Gastroesophageal sphincter (tissue), 4 donors: Measurements from ENCODE around the gene ACOT2. TPM values are rescaled to one million over a fixed set of nuclear protein-coding genes. Genes with fewer than 3 reads are reported as not detected.

Source experiments
- ATAC-seq: fragments of 150-250 bp; one replicate; pipeline ENCODE4 v1.9.1; 2016; ENCODE audit warnings: mild to moderate bottlenecking, moderate library complexity
- H3K27ac ChIP-seq, 4 donors: fragments of 200-600 bp; sonication (generic) in 3 of 4; 1 replicate in 3 of 4; 2 replicates in 1 of 4; pipeline ENCODE4 v1.5.1; 2016 to 2019
- H3K27me3 ChIP-seq: fragments of 200-600 bp; sonication (generic); one replicate; pipeline ENCODE4 v1.5.1; 2019
- H3K36me3 ChIP-seq, 2 donors: fragments of 200-600 bp; sonication (generic); one replicate each; pipeline ENCODE4 v1.5.1; 2019; ENCODE audit warnings: control low read depth in 1 of 2
- H3K4me1 ChIP-seq, 3 donors: fragments of 200-600 bp; sonication (generic); 1 replicate in 2 of 3; 2 replicates in 1 of 3; pipeline ENCODE4 v1.5.1; 2016 to 2019; ENCODE audit warnings: control low read depth in 2 of 3
- H3K4me3 ChIP-seq, 2 donors: fragments of 200-600 bp; sonication (generic); one replicate each; pipeline ENCODE4 v1.5.1; 2019; ENCODE audit warnings: mild to moderate bottlenecking in 1 of 2, moderate library complexity in 1 of 2
- H3K9me3 ChIP-seq, 3 donors: fragments of 200-600 bp; sonication (generic); one replicate each; pipeline ENCODE4 v1.5.1; 2017 to 2019; ENCODE audit warnings: control low read depth in 2 of 3
- CTCF ChIP-seq, 4 experiments: fragments of 200-600 bp in 2 of 4; fragments of 450-650 bp in 2 of 4; sonication (generic) in 1 of 4; IDR thresholded peaks; one replicate each; pipeline ENCODE4 v1.5.1; 2017 to 2019; ENCODE audit warnings: antibody characterized with exemption in 4 of 4, mild to moderate bottlenecking in 2 of 4, moderate library complexity in 2 of 4
- EP300 ChIP-seq: sonication (generic); formaldehyde crosslinking; IDR thresholded peaks from one replicate; pipeline ENCODE4 v1.6.1; 2017; ENCODE audit warnings: antibody characterized with exemption, mild to moderate bottlenecking
- POLR2A ChIP-seq, 2 donors: fragments of 450-650 bp; IDR thresholded peaks; one replicate each; pipeline ENCODE4 v1.6.1; 2017; ENCODE audit warnings: antibody characterized with exemption in 2 of 2, mild to moderate bottlenecking in 2 of 2, moderate library complexity in 1 of 2
- POLR2AphosphoS5 ChIP-seq: sonication (generic); formaldehyde crosslinking; IDR thresholded peaks from one replicate; pipeline ENCODE4 v1.6.1; 2017; ENCODE audit warnings: antibody characterized with exemption
- WGBS, 2 donors: methylation state at CpG; one replicate each; pipeline ENCODE4 v1.1.5; 2018; ENCODE audit warnings: low coverage in 1 of 2; 5-methylcytosine and 5-hydroxymethylcytosine counted together
- total RNA-seq, 4 donors: library from RNA; depleted of rRNA; stranded (reverse); fragments of >200 nt; gene quantifications; one replicate each; pipeline ENCODE4 v1.1.0, GENCODE V29; 2016

ACOT2 gene
- total RNA-seq, 4 donors from 2014 or later: 37.6 to 156 (median 107) TPM

GRCh38 chr14:73607241-73607640 lies 38.2 kb downstream of the ACOT2 start:
- Histone ChIP-seq H3K27ac (no peak overlapping the region), H3K36me3 (no peaks in the 10 kb centered on the region), H3K4me1 (peaks cover 0 to 6% (median 0%) of the 10 kb centered on the region in 3 donors), H3K27me3 (no peaks in the 10 kb centered on the region), H3K9me3 (no peaks in the 10 kb centered on the region), H3K4me3 (no peak overlapping the region)
- TF ChIP-seq POLR2AphosphoS5 (no peak), EP300 (no peak)
- 82% methylated on average over 1 of the region's 1 CpG; no CpG with 5 or more reads in 1 of the 2 donors for WGBS, 2 donors
- ATAC-seq: no peak

- H3K36me3 ChIP-seq: no peaks in the 10 kb centered on the region
- no peak overlapping the region for H3K27ac ChIP-seq
- H3K4me1 ChIP-seq: peaks cover 0 to 12% (median 0%) of the 10 kb centered on the region in 3 donors
- no peak for ATAC-seq
- no peak for TF ChIP-seq EP300
- TF ChIP-seq POLR2AphosphoS5: no peak
- TF ChIP-seq POLR2A (IDR thresholded peaks at IDR 0.05): no peak
- TF ChIP-seq CTCF (IDR thresholded peaks at IDR 0.05): no peak
- no peak overlapping the region for H3K4me3 ChIP-seq
- 20 to 25% methylated on average over 1 to 2 of the region's 2 CpGs for WGBS, 2 donors
- no peaks in the 10 kb centered on the region for H3K9me3 ChIP-seq
- no peaks in the 10 kb centered on the region for H3K27me3 ChIP-seq
These were observed 41.7 kb downstream of the ACOT2 start for GRCh38 chr14:73610687-73611086.

GRCh38 chr14:73612339-73613045 lies 43.5 kb downstream of the ACOT2 start, which contains the start of gene ACOT6:
Gene ACOT6 (plus strand): TSS chr14:73612517. CDS start chr14:73612572, 55 bp downstream.
- Histone ChIP-seq H3K9me3 (no peaks in the 10 kb centered on the region), H3K4me3 (peak within 1 kb of the TSS; percentile 53 to 77), H3K27ac (peak within 1 kb of the TSS; percentile 72 to 92 (median 88)), H3K27me3 (no peaks in the 10 kb centered on the region), H3K4me1 (peaks cover 0 to 12% (median 0%) of the 10 kb centered on the region in 3 donors), H3K36me3 (no peaks in the 10 kb centered on the region)
- no peak for TF ChIP-seq CTCF (IDR thresholded peaks at IDR 0.05)
- peak; percentile 33 to 63 for TF ChIP-seq POLR2A (IDR thresholded peaks at IDR 0.05)
- 0% methylated on average over 1 to 4 of the region's 84 CpGs for WGBS, 2 donors
- peak; percentile 93 for ATAC-seq

- Histone ChIP-seq H3K9me3 (no peaks in the 10 kb centered on the region), H3K27me3 (no peaks in the 10 kb centered on the region), H3K4me1 (peaks cover 0 to 12% (median 0%) of the 10 kb centered on the region in 3 donors), H3K36me3 (no peaks in the 10 kb centered on the region), H3K4me3 (peak overlapping the region; percentile 53 to 77), H3K27ac (peak overlapping the region; percentile 72 to 92 (median 88))
- no peak for TF ChIP-seq POLR2A (IDR thresholded peaks at IDR 0.05)
- TF ChIP-seq EP300: no peak
- TF ChIP-seq POLR2AphosphoS5: no peak
- TF ChIP-seq CTCF (IDR thresholded peaks at IDR 0.05): no peak
- peak; percentile 19 for ATAC-seq
- 0 to 6% methylated on average over 6 of the region's 13 CpGs for WGBS, 2 donors
These were observed 44.0 kb downstream of the ACOT2 start for GRCh38 chr14:73613046-73613383.

- Histone ChIP-seq H3K4me3 (peak overlapping the region; percentile 53 to 77), H3K27ac (peak overlapping the region in 3 of 4 donors; percentile 85 to 92 (median 92))
- 75 to 90% methylated on average over 2 to 3 of the region's 3 CpGs for WGBS, 2 donors
These were observed 44.5 kb downstream of the ACOT2 start for GRCh38 chr14:73613419-73613963.

More at GRCh38 chr14:73613419-73613963, 44.5 kb downstream of the ACOT2 start:
- no peak for ATAC-seq
- TF ChIP-seq EP300 (no peak), CTCF (IDR thresholded peaks at IDR 0.05) (no peak), POLR2AphosphoS5 (no peak), POLR2A (IDR thresholded peaks at IDR 0.05) (no peak)
- Histone ChIP-seq H3K9me3 (no peaks in the 10 kb centered on the region), H3K27me3 (no peaks in the 10 kb centered on the region), H3K4me1 (peaks cover 0 to 12% (median 0%) of the 10 kb centered on the region in 3 donors), H3K36me3 (no peaks in the 10 kb centered on the region)
